LoVo (cell line): ENCODE measurements around the gene PTGDR2.

ENCODE experiments used
- DNase-seq: peaks from one replicate; pipeline ENCODE4 v3.0.0-alpha.2; 2016; ENCODE audit warnings: low spot score

Gene PTGDR2

DNA sequence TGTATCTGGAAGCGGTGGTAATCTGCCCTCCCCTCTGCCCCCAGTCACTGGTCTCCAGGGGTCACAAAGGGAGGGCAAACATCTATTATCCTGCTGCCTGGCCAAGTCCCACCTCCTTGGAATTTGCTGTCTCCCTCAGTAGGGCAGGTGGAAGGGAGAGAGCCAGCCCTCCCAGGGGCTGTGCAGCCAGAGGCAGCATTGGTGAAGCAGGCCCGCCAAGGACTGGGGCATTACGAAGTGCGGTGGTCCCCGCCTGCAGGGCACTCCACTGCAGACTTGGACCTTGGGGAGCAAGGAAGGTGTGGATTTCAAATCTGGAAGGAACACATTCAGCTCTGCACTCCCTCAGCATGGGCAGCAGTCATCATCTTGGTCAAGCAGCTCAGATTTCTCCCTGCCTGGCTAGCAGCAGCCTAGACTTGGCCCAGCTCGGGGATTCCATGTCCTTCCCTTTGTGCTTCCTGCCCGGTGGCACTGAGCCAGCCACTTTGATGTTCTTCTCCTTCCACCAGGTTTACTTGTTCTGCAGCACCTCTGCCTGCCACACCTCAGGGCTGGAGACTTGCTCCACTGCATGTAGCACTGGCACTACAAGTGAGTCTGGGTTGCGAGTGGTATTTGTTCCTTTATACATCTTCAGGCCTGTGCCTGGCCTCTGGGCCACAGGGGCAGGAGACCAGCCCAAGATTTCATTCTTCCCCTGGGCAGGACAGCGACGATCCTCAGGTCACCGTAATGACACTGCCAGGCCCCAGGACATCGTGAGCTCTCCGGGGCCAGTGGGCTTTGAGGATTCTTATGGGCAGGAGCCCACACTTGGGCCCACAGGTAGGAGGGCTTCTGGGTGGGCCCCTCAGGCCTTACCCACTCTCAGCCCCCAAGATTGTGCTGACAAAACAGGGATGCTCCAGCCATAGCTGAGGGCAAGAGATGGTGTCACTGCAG lies 18.9 kb upstream of the PTGDR2 start:
- no peak for DNase-seq

DNA sequence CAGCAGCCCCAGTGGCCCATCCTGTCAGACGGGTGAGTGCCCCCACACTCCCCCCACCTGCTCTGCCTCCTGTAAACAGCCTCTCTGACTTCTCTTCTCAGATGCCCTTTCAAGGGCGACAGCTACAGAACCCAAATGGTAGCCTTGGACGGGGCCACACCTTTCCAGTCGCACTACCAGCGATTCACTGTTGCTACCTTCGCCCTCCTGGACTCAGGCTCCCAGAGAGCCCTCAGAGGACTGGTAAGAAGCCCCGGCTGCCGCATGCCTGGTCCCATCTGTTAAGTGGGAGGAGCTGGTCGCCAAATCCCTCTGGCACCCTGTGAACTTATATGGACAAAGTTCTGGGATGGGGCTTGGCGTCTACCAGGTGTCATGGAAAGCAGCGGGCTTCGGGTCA lies 17.8 kb upstream of the PTGDR2 start:
- DNase-seq = no peak

DNA sequence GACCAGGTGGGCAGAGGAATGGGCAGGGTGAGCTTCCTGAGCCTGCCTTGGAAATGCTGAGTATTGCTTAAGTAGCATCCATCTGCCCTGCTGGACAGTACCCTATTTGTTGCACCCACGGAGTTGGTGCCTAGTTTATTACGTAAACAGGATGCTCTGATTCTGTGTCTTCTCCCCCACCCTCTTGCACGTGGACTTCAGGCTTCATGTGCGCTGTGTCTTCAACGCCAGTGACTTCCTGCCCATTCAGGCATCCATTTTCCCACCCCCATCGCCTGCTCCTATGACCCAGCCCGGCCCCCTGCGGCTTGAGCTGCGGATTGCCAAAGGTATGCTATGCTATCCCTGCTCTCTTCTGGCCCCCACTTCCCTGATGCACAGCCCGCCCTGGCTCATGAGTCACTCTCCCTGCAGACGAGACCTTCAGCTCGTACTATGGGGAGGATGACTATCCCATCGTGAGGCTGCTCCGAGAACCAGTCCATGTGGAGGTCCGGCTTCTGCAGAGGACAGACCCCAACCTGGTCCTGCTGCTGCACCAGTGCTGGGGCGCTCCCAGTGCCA lies 17.3 kb upstream of the PTGDR2 start:
- no peak for DNase-seq

DNA sequence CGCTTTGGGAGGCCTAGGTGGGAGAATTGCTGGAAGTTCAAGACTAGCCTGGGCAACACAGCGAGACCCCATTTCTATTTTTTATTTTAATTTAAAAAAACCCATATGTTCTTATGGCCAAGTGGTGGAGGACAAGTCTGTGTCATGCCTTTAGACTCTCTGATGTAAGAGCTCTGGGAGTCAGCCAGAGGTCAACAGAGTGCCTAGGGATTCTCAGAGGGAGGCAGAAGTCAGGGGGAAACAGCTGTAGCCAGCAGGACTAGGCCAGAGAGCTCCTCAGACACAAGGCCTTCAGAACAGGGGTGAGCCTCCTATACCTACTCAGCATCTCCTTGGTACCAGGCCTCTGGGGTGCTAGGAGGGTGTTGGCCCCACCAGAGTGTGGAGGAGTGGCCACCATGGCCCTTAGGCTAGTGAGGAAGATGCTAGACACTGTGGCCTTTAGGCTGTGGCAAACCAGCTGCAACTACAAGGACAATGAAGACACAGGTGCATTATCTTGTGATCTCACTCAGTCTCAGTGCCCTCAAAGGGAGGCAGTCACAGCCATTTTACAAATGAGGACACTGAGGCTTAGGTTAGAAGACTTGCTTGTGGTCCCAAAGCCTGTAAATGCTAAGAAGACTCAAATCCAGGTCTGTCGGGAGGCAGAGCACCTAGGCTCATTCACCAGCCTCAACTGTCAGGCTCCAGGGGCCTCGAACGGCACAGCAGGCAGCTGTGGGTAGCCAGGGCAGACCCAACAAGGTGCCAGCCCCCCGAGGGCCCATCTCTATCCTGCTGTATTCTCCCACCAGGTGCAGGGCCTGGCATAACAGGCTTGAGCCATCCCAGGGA lies 16.6 kb upstream of the PTGDR2 start:
- no peak for DNase-seq

DNA sequence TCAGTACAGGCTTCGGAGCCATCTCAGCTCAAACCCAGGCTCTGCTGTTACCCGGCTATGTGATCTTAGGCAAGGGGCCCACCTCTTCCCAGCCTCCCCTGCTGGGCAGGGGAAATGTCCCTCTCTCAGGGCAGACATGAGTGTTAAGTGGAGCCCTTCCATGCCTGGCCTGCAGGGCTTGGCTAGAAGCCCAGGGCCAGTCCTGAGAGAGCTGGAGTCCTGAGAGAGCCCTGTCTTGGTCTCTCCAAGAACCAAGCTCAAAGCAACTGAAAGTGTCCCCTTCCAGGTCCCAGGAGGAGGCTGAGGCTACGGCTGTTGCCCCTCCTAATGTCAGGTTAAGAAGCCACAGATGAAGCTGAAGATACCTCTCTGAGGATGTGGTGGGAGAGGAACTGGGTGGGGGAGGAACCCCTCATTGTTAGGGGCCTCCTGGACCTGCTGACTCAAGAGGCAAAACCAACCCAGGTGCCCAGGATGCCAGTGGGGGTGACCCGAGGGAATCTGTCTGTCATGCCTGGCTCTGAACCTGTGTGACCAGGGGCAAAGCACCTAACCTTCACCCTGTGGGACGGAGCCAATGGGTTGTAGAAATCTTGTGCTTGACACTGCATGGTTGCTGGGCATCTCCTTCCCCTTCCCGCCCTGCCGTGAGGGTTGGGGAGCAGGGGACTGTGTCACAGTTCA lies 15.8 kb upstream of the PTGDR2 start:
- no peak for DNase-seq

DNA sequence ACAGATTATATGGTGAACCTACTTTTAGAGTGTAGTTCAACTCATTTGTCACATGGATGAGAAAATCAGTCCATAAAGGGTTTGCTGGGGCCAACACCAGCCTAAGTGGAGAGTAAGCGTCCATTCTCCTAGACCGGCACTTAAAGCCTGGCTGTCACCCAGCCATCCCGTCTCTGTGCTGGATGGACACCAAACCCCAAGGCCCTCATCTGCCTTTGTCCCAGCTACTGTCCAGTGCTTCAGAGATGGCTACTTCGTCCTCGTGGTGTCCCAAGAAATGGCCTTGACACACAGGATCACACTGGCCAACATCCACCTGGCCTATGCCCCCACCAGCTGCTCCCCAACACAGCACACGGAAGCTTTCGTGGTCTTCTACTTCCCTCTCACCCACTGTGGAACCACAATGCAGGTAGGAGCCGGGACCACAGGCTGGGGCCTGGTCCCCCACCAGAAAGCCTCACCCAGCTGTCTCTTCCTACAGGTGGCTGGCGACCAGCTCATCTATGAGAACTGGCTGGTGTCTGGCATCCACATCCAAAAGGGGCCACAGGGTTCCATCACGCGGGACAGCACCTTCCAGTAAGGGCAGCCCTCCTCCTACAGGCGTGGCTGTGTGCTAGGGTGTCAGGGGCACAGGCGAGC lies 15.1 kb upstream of the PTGDR2 start:
- no peak for DNase-seq

DNA sequence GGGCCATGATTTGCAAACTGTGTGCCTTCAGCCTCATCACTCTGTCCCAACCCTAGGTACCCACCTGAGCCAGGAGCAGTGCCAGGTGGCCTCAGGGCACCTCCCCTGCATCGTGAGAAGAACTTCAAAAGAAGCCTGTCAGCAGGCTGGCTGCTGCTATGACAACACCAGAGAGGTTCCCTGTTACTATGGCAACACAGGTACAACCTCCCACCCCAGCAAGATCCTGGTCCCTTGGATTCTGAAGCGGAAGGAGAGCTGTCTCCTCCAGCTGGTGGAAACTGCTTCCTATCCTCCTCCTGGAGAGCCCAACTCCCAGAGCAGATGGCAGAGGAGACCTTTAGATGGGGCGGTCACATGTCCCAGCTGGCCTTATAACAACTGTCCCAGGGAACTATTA lies 14.5 kb upstream of the PTGDR2 start:
- DNase-seq = no peak

DNA sequence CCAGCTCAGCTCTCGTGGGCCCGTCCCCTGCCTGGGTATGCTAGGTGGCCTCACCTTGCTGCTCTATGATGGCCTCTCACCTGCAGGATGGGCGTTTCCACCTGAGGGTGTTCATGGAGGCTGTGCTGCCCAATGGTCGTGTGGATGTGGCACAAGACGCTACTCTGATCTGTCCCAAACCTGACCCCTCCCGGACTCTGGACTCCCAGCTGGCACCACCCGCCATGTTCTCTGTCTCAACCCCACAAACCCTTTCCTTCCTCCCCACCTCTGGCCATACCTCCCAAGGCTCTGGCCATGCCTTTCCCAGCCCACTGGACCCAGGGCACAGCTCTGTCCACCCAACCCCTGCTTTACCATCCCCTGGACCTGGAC lies 13.7 kb upstream of the PTGDR2 start:
- DNase-seq = no peak

DNA sequence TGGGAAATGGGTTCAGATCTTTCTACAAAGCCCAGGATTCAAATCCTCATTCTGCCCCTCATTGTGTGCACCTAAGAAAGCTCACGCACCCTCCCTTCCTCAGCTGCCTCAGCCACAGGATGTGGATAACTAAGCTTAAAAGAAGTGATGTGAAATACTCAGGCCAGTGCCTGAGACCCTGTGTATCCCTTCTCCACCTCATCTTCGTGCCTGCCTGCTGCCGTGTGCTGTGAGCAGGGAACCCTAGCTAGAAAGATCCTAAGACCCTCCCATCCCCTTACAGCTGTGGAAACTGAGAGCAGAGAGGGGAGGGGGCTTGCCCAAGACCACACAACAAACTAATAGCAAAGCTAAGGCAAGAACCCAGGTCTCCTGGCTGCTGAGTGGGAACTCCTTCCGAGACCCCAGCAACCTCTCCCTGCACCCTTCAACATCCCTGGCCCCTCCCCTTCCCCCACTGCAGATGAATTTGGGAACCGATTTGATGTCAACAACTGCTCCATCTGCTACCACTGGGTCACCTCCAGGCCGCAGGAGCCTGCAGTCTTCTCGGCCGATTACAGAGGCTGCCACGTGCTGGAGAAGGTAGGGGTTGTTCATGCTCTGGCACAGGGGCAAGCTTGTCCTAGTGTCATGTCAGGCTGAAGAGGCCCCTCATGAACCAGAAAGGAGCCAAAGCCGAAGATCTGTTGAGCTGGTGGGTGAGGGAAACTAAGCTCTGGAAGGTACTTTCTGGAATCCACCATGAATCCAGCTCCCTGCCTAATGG lies 13.1 kb upstream of the PTGDR2 start:
- no peak for DNase-seq

DNA sequence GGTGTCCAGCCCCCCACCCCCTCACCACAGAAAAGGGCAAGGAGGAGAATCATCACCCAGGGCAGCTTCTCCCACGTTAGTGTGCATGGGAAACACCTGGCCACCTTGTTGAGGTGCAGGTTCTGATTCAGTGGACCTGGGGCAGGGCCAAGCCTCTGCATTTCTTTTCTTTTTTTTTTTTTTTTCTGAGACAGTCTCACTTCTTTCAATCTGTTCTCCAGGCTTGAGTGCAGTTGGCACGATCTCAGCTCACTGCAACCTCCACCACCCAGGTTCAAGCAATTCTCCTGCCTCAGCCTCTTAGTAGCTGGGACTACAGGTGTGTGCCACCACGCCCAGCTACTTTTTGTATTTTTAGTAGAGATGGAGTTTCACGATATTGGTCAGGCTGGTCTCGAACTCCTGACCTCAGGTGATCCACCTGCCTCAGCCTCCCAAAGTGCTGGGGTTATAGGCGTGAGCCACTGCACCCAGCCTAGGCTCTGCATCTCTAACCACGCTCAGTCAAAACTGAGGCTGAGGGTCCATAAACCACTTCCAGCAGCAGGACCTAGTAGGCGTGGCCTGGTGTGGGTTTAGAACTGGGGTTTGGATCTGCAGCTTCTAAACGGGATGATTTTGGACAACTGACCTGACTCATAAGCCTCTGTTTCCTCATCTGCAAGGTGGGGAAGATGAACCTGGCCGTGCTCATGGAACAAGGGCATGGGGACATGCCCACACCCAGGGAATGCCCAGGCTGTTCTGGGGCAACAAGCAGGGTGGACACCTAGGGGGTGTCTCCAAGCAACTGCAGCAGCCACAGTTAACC lies 12.3 kb upstream of the PTGDR2 start:
- no peak for DNase-seq

DNA sequence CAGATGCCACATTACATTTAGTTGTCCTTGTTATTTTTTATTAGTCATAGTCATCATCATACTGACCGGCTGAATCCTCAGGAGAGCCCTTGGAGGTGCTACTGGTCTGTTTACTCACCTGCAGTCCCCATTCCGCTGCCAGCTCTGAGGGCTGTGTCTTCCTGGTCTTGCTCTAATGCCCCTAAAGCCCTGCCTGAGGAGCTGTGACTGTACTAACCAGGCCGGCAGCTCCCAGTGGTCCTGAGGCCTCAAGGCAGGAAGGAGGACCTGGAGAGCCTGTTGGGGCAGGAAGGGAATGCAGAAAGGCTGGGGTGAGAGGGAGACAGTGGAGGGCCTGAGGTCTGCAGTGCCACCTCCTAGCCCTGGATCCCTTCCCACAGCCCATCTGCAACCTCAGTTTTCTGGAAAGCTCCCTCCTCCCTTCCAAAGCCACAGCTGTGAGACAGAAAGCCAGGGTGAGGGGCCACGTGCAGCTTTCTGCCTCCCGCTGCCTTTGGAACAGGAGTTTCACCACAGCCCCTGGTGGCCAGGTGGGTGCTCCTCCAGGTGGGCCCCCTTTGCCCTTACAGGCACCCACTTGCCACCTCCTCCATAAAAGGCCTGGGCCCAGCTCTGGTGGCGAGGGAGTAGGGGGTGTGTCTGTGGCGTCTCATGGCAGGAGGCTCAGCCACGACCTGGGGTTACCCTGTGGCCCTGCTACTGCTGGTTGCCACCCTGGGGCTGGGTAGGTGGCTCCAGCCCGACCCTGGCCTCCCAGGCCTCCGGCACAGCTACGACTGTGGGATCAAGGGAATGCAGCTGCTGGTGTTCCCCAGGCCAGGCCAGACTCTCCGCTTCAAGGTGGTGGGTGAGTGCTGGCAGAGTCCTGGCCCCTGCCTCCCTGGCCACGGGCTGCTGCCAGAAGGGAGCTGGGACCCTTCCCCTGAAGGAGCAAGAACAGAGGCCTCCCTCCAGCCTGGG lies 11.4 kb upstream of the PTGDR2 start, which contains the start of gene ZP1:
ZP1 (plus strand) TSS at position 632 of the 960 bp plus-strand sequence; CDS start at position 652, 20 bp downstream.
- DNase-seq = no peak

DNA sequence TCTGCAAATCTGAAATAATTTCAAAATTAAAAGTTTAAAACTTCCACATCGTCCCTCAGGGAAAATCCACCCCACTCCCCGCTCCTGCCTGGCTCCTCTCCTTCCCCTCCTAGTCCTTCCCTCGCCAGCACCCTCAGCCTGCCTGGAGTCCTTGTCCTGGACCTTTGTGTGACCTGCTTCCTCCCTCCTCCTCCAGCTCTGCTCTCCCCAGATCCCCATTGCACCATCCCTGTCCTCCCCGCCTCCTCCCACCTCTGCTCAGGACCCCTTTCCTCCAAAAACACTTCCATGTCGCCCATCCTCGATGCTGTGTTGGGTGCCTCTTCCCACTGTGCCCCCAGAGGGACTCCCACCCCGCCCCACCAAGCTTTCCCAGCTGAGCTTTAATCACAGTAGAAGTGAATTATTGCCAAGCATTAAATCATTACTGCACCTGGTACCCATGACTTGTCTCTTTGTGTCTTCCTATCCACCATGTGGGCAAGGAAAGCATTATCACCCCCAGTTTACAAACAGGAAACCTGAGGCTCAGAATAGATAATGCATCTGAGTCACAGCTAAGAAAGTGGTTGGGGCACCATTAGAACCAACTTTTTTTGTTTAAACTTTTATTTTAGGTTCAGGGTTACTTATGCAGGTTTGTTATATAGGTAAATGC lies 9.2 kb upstream of the PTGDR2 start:
- no peak for DNase-seq

DNA sequence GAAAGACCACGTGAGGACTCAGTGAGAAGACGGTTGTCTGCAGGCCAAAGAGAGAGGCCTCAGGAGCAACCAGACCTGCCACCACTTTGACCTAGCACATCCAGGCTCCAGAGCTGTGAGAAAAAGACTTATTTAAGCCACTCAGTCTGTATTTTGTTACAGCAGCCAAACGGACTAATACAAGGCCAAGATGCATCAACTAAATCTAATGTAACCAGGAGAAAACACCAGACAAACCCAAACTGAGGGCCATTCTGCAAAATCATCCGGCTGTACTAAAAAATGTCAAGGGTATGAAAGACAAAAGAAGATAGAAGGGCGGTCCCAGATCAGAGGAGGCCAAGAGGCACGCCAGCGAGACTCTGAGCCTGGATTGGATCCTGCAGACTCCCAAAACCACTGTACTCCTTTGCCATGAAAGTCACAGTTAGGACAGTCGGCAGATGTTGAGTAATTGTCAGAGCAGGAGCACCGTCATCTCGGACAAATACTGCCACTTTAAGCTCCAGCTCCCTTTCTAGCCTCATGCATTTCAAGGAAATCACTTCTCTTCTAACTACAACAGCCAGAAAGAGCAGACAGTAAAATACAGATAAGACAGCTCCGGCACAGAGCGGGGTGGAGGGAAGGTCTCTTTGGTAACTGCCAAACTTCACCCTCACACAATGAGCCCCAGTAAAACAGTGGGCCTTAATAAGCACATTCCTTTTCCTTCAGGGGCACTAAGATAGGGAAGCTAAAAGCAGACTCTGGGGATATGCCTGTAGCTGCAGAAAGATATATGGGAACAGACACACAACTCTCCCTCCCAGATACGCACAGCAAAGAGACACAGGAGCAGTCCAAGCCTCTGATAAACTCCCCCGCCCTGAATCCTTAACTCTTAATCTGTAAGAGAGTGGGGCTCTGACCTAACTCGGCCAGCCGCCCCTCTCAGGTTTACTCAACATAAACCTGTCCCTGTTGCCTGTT lies 8.1 kb upstream of the PTGDR2 start:
- DNase-seq = no peak

DNA sequence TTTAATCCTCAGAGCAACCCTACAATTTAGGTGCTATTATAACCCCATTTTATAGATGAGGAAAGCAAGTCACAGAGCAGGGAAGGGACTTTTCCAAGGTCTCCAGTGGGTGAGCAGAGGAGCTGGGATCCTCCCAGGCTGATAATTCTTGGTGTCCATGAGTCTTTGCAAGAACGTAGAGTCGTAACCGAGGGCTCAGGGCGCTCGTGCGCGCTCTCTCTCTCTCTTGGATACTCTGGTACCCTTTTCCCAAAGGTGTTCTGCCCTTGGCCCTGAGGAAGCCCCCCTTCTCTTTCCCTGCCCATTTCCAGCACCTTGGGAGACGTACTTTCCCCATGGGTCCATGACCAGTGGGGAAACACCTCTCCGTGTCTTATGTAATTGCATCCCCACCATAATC lies 6.4 kb upstream of the PTGDR2 start:
- DNase-seq = no peak

DNA sequence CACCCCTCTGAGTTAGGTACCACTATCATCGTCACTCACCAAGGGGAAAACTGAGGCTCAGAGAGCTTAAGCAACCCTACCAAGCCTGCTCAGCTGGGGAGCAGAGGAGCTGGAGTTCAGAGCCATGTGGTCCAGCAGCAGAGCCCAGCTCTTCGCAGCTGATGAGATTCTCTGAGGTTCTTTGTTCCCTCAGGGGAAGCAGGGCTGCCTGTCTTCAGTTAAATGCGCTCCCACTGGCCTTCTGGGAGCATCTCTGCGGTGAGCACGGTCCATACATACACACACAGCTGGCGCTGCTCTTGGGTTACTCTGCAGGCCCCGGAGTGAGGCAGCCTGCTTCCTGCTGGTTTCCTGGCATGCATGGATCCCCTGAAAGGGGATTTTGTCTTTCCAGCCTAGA lies 5.2 kb upstream of the PTGDR2 start:
- DNase-seq = no peak

DNA sequence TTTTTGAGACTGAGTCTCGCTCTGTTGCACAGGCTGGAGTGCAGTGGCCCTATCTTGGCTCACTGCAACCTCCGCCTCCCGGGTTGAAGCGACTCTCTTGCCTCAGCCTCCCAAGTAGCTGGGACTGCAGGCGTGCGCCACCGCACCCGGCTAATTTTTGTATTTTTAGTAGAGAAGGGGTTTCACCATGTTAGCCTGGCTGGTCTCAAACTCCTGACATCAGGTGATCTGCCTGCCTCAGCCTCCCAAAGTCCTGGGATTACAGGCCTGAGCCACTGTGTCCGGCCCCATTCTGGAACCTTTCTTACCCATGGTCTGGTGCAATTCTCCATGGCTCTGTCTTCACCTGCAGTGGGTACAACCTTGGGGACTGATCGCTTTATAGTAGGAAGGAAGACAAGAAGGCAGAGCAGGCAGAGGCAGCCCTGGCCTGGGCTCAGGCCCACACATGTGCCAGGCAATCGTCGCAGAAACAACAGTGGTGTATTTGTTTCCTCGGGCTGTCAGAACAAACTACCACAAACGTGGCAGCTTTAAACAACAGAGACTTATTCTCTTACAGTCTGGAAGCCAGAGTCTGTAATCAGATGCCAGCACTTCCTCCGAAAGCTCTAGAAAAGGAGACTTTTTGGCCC lies 4.0 kb upstream of the PTGDR2 start:
- DNase-seq = no peak
